HG02678 (cell line): ENCODE results near the gene HSD11B1.

Experiments used
- ATAC-seq: cut with Tn5 transposase; IDR thresholded peaks from one replicate; pipeline ENCODE4 v1.9.1; 2021; ENCODE audit warnings: mild to moderate bottlenecking, moderate library complexity; ENCODE audit not compliant: unreplicated experiment

The HSD11B1 gene

GRCh38 chr1:209704584-209704983, at the start of gene HSD11B1:
TSS of gene HSD11B1 (plus strand) at chr1:209704846. CDS start at chr1:209704943, 97 bp downstream.
- no peak for ATAC-seq

GRCh38 chr1:209655411-209656231, 49.0 kb upstream of the HSD11B1 start:
- ATAC-seq: no peak

- no peak for ATAC-seq
Measured at GRCh38 chr1:209657140-209657879, 47.3 kb upstream of the HSD11B1 start.

GRCh38 chr1:209657918-209658317, 46.7 kb upstream of the HSD11B1 start:
- no peak for ATAC-seq

DNA sequence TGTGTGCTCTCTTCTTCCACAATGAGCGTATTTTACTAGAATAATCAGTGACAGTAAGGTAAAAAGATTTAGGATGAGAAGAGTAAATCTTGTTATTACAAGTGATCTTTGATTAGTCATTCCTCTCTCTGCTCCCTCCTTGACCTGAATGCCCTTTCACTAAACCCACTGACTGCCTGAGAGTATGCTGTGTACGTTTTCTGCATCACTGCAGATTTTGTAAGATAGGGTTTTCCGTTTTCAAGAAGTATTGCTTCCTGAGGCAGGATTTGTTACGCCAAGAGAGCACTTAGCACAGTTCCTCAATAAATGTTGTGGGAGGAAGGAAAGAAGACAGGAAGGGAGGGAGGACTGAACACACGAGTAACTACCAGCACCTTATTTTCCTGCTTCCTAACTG, 44.7 kb upstream of the HSD11B1 start:
- peak; percentile 88 for ATAC-seq

- ATAC-seq: no peak
Measured at GRCh38 chr1:209661071-209661470, 43.6 kb upstream of the HSD11B1 start.

- no peak for ATAC-seq
Measured at GRCh38 chr1:209662879-209663327, 41.7 kb upstream of the HSD11B1 start.

DNA sequence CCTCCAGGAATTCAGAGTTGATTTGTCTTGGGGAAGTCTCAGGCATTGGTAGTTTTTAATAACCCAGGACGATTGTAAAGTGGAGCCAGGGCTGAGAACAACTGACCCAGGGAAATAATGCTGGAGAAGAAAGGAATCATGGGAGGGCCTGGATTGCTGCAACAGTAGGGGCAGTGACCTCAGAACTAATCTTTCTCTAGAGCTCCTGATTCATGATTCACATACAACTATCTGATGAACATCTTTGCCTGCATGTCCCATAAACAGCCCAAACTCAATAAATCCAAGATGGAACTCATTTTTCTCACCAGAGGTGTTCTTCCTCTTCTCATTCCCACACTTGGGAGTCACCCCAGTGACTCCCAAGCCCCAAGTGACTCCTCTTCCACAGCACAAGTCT, 37.5 kb upstream of the HSD11B1 start:
- ATAC-seq: no peak

DNA sequence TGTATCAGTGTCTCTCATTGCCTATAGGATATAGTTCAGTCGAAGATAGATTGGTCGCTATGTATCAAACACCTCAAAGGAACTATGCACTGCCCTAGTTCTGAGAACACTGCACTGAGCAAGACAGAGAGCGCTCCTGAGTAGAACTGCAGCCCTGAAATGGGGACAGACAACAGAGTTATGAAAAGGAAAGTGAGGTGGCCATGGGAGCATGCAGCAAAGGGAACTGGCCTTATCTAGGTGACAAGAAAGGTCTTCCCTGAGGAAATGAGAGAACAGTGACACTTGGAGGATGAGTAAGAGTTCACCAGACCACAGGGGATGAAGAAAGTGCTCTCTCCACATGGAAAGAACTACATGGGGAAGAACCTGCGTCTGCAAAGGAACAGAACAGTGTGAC, 36.9 kb upstream of the HSD11B1 start:
- no peak for ATAC-seq

DNA sequence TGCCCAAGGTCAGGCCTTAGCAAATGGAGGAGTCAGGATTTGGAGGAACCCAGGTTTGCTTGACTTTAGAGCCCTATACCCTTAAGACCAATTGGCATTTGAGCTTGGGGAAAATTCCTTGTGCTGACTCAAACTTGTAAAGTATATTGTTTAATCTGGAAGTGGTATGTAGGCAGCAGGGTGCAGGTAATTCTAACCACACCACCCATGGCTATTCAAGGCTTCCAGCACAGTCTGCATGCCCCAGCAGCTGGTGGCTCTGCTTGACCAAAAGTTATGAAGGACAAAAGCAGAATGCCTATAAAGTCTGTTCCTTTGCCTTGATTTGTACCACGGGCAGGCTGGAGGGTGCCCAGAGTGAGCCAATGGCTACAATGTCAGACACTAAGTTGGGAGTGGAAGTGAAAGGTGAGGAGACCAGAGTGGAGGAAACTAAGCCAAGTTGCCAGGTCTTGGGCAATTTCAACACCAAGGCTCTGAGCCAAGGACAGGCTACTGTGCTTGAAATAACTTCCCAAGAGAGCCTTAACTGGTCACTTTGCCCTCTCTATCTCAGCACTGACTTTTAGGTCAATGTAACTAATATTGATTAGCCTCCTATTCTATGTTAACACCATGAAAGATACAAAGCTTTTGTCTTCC, 34.1 kb upstream of the HSD11B1 start:
- no peak for ATAC-seq

GRCh38 chr1:209672705-209673630, 31.7 kb upstream of the HSD11B1 start:
- ATAC-seq: peak; percentile 87

- ATAC-seq: no peak
Measured at GRCh38 chr1:209673631-209674417, 30.8 kb upstream of the HSD11B1 start.

GRCh38 chr1:209674957-209675564, 29.6 kb upstream of the HSD11B1 start, which contains the start of gene G0S2:
TSS of gene G0S2 (plus strand) at chr1:209675412. CDS start at chr1:209675685, 273 bp downstream.
- ATAC-seq: no peak

- ATAC-seq: no peak
Measured at GRCh38 chr1:209675565-209676154, 29.0 kb upstream of the HSD11B1 start.

DNA sequence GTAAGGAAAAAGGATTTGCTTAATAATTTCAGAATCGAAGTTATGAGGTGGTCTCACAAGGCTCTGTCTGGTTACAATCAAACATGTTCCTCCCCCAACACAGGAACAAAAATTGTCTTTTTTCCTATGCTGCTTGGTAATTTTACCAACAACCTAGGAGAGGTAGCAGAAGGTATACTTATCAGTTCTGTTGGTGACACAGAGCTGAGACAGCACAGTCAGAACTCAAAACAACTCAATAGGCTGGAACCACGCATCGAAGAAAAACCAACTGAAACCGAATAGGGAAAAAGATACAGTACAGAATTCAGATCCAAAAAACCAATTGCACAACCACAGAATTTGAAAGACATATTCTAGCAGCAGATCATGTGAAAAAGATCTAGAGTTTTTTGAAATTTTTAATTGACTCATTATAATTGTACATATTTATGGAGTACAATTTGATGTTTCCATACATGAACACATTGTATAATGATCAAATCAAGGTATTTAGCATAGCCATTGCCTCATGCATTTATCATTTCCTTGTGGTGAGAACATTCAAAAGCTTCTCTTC, 25.6 kb upstream of the HSD11B1 start:
- no peak for ATAC-seq

GRCh38 chr1:209685821-209686220, 18.8 kb upstream of the HSD11B1 start:
- peak; percentile 76 for ATAC-seq

GRCh38 chr1:209686322-209686721, 18.3 kb upstream of the HSD11B1 start:
- ATAC-seq: no peak

- ATAC-seq: no peak
Measured at GRCh38 chr1:209688746-209689234, 15.9 kb upstream of the HSD11B1 start.
